ENCODE measurements around the gene DTNBP1.

Gene DTNBP1

GRCh38 chr6:15626878-15627674, 35.8 kb downstream of the DTNBP1 start:
- peak; percentile 27 for DNase-seq
- H3K4me1 ChIP-seq, result peaks cover 20% of the 10 kb centered on the region
- H3K4me3 ChIP-seq (ENCODE audit: low read depth, low read length), result peak overlapping the region; percentile 15; the same call in 1 of the 2 replicates
- no peaks in the 10 kb centered on the region for H3K27me3 ChIP-seq
- H3K9me3 ChIP-seq, result no peaks in the 10 kb centered on the region
- no peak for TF ChIP-seq CTCF (IDR thresholded peaks at IDR 0.05; ENCODE audit: low read depth, low read length)
- no peaks in the 10 kb centered on the region for H3K36me3 ChIP-seq

GRCh38 chr6:15626160-15626559, 36.7 kb downstream of the DTNBP1 start:
- Histone ChIP-seq H3K4me3 (ENCODE audit: low read depth, low read length) (no peak overlapping the region), H3K9me3 (no peaks in the 10 kb centered on the region), H3K36me3 (no peaks in the 10 kb centered on the region), H3K27me3 (no peaks in the 10 kb centered on the region), H3K4me1 (peaks cover 24% of the 10 kb centered on the region)
- no peak for TF ChIP-seq CTCF (IDR thresholded peaks at IDR 0.05; ENCODE audit: low read depth, low read length)
- no peak for DNase-seq

GRCh38 chr6:15623276-15624116, 39.3 kb downstream of the DTNBP1 start:
- peak; percentile 28 for TF ChIP-seq CTCF (IDR thresholded peaks at IDR 0.05; ENCODE audit: low read depth, low read length)
- no peaks in the 10 kb centered on the region for H3K9me3 ChIP-seq
- DNase-seq, result peak; percentile 11
- peaks cover 32% of the 10 kb centered on the region for H3K4me1 ChIP-seq
- H3K27me3 ChIP-seq, result no peaks in the 10 kb centered on the region
- H3K4me3 ChIP-seq (ENCODE audit: low read depth, low read length), result no peak overlapping the region
- H3K36me3 ChIP-seq, result no peaks in the 10 kb centered on the region

GRCh38 chr6:15622045-15622740, 40.6 kb downstream of the DTNBP1 start:
- H3K27me3 ChIP-seq, result no peaks in the 10 kb centered on the region
- no peaks in the 10 kb centered on the region for H3K36me3 ChIP-seq
- TF ChIP-seq CTCF (IDR thresholded peaks at IDR 0.05; ENCODE audit: low read depth, low read length), result no peak
- H3K4me3 ChIP-seq (ENCODE audit: low read depth, low read length), result no peak overlapping the region
- no peak for DNase-seq
- H3K4me1 ChIP-seq, result peaks cover 32% of the 10 kb centered on the region
- no peaks in the 10 kb centered on the region for H3K9me3 ChIP-seq

GRCh38 chr6:15621203-15622044, 41.4 kb downstream of the DTNBP1 start:
- Histone ChIP-seq H3K4me3 (ENCODE audit: low read depth, low read length) (no peak overlapping the region), H3K9me3 (no peaks in the 10 kb centered on the region), H3K36me3 (no peaks in the 10 kb centered on the region), H3K27me3 (no peaks in the 10 kb centered on the region), H3K4me1 (peaks cover 32% of the 10 kb centered on the region)
- peak; percentile 71 for DNase-seq
- no peak for TF ChIP-seq CTCF (IDR thresholded peaks at IDR 0.05; ENCODE audit: low read depth, low read length)
